OCI-LY3 (cell line): ENCODE results near the gene COL11A2.

ENCODE experiments used
- CTCF ChIP-seq: fragments of 200-600, 300-600 bp; sonication (generic); IDR thresholded peaks from 2 replicates; pipeline ENCODE4 v1.5.1; 2014; ENCODE audit warnings: antibody characterized with exemption, low read length, low read depth
- EZH2phosphoT487 ChIP-seq: fragments of 200-600 bp; shearing (Covaris generic); IDR thresholded peaks from 2 replicates; pipeline ENCODE4 v1.6.1; 2018; ENCODE audit warnings: antibody characterized with exemption, mixed run types, low read depth

- TF ChIP-seq CTCF (peak; percentile 38), EZH2phosphoT487 (no peak)
Observed at GRCh38 chr6:33205191-33206026, 13.1 kb upstream of the COL11A2 start.
